ENCODE results near the gene CHRM2.

DNA sequence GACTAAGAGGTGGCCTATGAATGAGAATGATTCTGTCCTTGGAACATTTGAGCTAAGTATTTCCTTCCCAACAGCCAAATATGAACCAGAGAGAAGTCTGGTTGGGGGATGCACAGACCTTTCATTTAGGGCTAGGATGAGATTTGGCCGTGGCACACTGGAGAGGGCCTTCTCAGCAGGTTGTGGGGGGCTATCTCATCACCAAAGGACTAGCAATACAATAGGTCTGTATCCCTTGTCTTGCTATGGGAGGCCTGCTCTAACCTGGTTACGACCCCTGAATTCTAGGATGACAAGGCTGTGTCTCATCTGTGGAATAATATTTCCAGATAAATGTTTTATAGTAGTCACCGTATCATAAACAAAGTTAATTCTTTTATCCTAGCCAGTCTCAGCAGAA, 133.0 kb downstream of the CHRM2 start:
- TF ChIP-seq, protein P1, sequence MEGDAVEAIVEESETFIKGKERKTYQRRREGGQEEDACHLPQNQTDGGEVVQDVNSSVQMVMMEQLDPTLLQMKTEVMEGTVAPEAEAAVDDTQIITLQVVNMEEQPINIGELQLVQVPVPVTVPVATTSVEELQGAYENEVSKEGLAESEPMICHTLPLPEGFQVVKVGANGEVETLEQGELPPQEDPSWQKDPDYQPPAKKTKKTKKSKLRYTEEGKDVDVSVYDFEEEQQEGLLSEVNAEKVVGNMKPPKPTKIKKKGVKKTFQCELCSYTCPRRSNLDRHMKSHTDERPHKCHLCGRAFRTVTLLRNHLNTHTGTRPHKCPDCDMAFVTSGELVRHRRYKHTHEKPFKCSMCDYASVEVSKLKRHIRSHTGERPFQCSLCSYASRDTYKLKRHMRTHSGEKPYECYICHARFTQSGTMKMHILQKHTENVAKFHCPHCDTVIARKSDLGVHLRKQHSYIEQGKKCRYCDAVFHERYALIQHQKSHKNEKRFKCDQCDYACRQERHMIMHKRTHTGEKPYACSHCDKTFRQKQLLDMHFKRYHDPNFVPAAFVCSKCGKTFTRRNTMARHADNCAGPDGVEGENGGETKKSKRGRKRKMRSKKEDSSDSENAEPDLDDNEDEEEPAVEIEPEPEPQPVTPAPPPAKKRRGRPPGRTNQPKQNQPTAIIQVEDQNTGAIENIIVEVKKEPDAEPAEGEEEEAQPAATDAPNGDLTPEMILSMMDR (IDR thresholded peaks at IDR 0.05): no peak
- no peak for TF ChIP-seq POLR2A (IDR thresholded peaks at IDR 0.05)
